Testis (tissue), 2 donors: Measurements from ENCODE around the gene CDH13.

Experiments used
- POLR2A ChIP-seq: fragments of 450-650 bp; IDR thresholded peaks from one replicate; pipeline ENCODE4 v1.6.1; 2017; ENCODE audit warnings: antibody characterized with exemption, mild to moderate bottlenecking, moderate library complexity
- TF ChIP-seq, protein P1 (sequence below), 3 experiments: fragments of 450-650 bp in 2 of 3; fragments of 200-600 bp in 1 of 3; sonication (generic) in 1 of 3; IDR thresholded peaks; one replicate each; pipeline ENCODE4 v1.5.1; 2016 to 2019; ENCODE audit warnings: antibody characterized with exemption in 3 of 3, mild to moderate bottlenecking in 2 of 3, moderate library complexity in 1 of 3

DNA sequence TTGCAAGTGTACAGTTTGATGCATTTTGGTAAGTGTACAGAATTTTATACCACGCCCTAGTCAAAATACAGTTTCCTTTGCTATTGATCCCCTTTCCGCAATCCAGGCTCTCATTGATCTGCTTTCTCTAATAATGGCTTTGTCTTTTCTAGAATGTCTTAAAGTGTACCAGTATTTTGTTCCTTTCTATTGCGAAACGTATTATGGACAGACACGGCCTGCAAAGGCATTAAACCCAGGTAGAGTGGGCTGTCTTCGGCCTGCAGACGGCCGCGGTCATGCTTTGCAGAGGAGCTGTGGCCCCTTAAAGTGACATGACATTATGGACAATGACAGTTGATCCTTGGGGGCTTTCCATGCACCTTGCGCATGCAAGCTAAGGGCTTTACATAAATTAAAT is 1165.1 kb downstream of the CDH13 start:
- TF ChIP-seq, protein P1, sequence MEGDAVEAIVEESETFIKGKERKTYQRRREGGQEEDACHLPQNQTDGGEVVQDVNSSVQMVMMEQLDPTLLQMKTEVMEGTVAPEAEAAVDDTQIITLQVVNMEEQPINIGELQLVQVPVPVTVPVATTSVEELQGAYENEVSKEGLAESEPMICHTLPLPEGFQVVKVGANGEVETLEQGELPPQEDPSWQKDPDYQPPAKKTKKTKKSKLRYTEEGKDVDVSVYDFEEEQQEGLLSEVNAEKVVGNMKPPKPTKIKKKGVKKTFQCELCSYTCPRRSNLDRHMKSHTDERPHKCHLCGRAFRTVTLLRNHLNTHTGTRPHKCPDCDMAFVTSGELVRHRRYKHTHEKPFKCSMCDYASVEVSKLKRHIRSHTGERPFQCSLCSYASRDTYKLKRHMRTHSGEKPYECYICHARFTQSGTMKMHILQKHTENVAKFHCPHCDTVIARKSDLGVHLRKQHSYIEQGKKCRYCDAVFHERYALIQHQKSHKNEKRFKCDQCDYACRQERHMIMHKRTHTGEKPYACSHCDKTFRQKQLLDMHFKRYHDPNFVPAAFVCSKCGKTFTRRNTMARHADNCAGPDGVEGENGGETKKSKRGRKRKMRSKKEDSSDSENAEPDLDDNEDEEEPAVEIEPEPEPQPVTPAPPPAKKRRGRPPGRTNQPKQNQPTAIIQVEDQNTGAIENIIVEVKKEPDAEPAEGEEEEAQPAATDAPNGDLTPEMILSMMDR (IDR thresholded peaks at IDR 0.05) = no peak
- no peak for TF ChIP-seq POLR2A
